ENCODE data around the gene CFAP90.

CFAP90 gene

DNA sequence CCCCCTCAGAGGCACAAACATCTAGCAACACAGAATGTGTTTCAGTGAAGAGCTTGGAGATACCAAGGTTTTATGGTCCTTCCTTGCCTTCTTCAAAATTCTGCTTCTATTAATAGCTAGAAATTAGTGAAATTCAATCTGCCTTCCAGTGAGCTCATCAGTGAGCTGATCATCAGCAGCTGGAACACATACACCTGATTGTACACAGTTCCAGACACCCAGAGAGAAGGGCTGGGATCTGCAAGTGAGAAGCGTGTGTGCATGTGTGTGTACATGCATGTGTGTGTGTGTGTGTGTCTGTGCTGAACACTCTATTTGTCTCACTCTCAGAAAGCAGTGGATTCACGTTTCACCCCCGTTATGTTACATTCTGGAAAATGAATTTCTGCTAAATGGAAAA is 28.5 kb downstream of the CFAP90 start:
- no peaks in the 10 kb centered on the region for H3K4me1 ChIP-seq (ENCODE audit: control insufficient read depth, low read depth, low read length)
- H4K5ac ChIP-seq (ENCODE audit: low read length): no peak overlapping the region
- H2BK5ac ChIP-seq (ENCODE audit: low read length): no peak overlapping the region
- H3K4ac ChIP-seq (ENCODE audit: low read depth, low read length): no peak overlapping the region
- no peak overlapping the region for H3K4me3 ChIP-seq (ENCODE audit: low read length)
- H3K56ac ChIP-seq (ENCODE audit: low read length): no peak overlapping the region
- no peaks in the 10 kb centered on the region for H3K79me1 ChIP-seq (ENCODE audit: low read length)
- H2BK120ac ChIP-seq (ENCODE audit: low read depth, low read length): no peak overlapping the region
- H2BK15ac ChIP-seq (replicated peaks; ENCODE audit: low read depth): no peak overlapping the region
- no peak overlapping the region for H3K4me2 ChIP-seq (ENCODE audit: low read length)
- no peaks in the 10 kb centered on the region for H3K27me3 ChIP-seq (ENCODE audit: insufficient read depth, low read length, poor library complexity)
- no CpG with 5 or more reads among the region's 3 CpGs for WGBS (ENCODE audit: extremely low coverage, insufficient coverage, low lambda C conversion rate)
- DNase-seq: no peak
- H2AK5ac ChIP-seq (ENCODE audit: low read length): no peak overlapping the region
- H3K18ac ChIP-seq (ENCODE audit: low read length): no peak overlapping the region
- H4K8ac ChIP-seq (ENCODE audit: low read depth, low read length): no peak overlapping the region
- peaks cover 7% of the 10 kb centered on the region for H3K36me3 ChIP-seq (ENCODE audit: control insufficient read depth, insufficient read depth, low read length)
- H3K9ac ChIP-seq (ENCODE audit: low read length): no peak overlapping the region
- no peaks in the 10 kb centered on the region for H3K79me2 ChIP-seq (ENCODE audit: control insufficient read depth, insufficient read depth, low read length)
- H3K27ac ChIP-seq (ENCODE audit: low read depth, low read length): no peak overlapping the region
- no peak overlapping the region for H3K23ac ChIP-seq (ENCODE audit: low read length)

DNA sequence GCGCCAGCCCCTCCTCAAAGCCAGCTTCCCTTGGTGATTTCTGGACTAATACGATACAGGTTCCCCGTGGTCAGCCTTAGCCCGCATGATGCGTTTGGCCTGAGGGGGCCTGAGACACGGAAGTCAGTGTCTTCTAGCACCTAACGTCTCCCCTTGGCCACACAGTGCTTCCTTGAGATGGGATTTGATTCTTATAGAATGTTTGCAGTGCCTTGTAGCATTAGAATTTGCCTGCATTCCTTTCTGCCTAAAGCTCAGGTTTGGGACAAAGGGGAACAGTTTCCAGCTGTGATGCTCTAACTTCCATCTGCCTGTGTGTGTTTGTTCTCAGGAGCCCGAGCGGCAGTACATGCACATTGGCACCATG is 34.4 kb downstream of the CFAP90 start:
- no peak overlapping the region for H2BK5ac ChIP-seq (ENCODE audit: low read length)
- no peak overlapping the region for H3K4me3 ChIP-seq (ENCODE audit: low read length)
- H3K56ac ChIP-seq (ENCODE audit: low read length): no peak overlapping the region
- no CpG with 5 or more reads among the region's 9 CpGs for WGBS (ENCODE audit: extremely low coverage, insufficient coverage, low lambda C conversion rate)
- H3K4me1 ChIP-seq (ENCODE audit: control insufficient read depth, low read depth, low read length): peaks cover 2% of the 10 kb centered on the region
- H4K5ac ChIP-seq (ENCODE audit: low read length): no peak overlapping the region
- no peaks in the 10 kb centered on the region for H3K79me1 ChIP-seq (ENCODE audit: low read length)
- H3K23ac ChIP-seq (ENCODE audit: low read length): no peak overlapping the region
- no peak overlapping the region for H4K8ac ChIP-seq (ENCODE audit: low read depth, low read length)
- no peak overlapping the region for H3K18ac ChIP-seq (ENCODE audit: low read length)
- H3K9ac ChIP-seq (ENCODE audit: low read length): no peak overlapping the region
- no peak for DNase-seq
- H2AK5ac ChIP-seq (ENCODE audit: low read length): no peak overlapping the region
- H3K4me2 ChIP-seq (ENCODE audit: low read length): no peak overlapping the region
- no peak overlapping the region for H3K27ac ChIP-seq (ENCODE audit: low read depth, low read length)
- H3K79me2 ChIP-seq (ENCODE audit: control insufficient read depth, insufficient read depth, low read length): no peaks in the 10 kb centered on the region
- H2BK15ac ChIP-seq (replicated peaks; ENCODE audit: low read depth): no peak overlapping the region
- H3K36me3 ChIP-seq (ENCODE audit: control insufficient read depth, insufficient read depth, low read length): no peaks in the 10 kb centered on the region
- H3K4ac ChIP-seq (ENCODE audit: low read depth, low read length): no peak overlapping the region
- H2BK120ac ChIP-seq (ENCODE audit: low read depth, low read length): no peak overlapping the region
- no peaks in the 10 kb centered on the region for H3K27me3 ChIP-seq (ENCODE audit: insufficient read depth, low read length, poor library complexity)

DNA sequence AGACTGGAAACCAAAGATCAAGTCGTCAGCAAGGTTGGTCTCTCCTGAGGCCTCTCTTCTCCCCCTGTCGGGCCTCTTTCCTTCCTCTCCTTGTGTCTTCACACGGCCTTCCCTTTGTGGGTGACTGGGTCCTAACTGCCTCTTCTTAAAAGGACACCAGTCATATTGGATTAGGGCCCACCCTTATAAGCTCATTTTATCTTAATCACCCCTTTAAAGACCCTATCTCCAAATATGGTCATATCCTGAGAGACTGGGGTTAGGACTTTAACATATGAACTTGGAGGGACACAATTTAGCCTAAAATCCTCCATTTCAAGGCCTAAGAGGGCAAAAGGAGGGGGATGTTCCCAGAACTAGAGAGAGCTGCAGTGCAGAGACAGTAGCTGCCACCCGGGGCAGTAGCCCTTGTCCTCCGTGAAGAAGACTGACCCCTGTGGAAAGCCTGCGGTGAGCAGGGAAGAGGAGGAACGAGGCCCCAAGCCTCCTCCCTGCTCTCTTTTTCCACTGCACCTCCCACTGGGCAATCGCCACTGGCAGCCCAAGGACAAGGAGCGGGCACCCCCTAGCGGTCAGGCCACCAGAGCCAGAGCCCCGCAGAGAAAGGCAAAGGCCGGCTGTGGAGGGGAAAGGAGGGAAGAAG is 34.9 kb downstream of the CFAP90 start:
- Histone ChIP-seq H3K23ac (ENCODE audit: low read length) (no peak overlapping the region), H3K4me3 (ENCODE audit: low read length) (no peak overlapping the region), H2BK120ac (ENCODE audit: low read depth, low read length) (no peak overlapping the region), H4K5ac (ENCODE audit: low read length) (no peak overlapping the region), H3K18ac (ENCODE audit: low read length) (no peak overlapping the region), H4K8ac (ENCODE audit: low read depth, low read length) (no peak overlapping the region), H3K27me3 (ENCODE audit: insufficient read depth, low read length, poor library complexity) (no peaks in the 10 kb centered on the region), H2AK5ac (ENCODE audit: low read length) (no peak overlapping the region), H3K4me2 (ENCODE audit: low read length) (no peak overlapping the region), H3K79me1 (ENCODE audit: low read length) (no peaks in the 10 kb centered on the region), H3K56ac (ENCODE audit: low read length) (peak overlapping the region; percentile 20), H3K27ac (ENCODE audit: low read depth, low read length) (no peak overlapping the region), H3K36me3 (ENCODE audit: control insufficient read depth, insufficient read depth, low read length) (no peaks in the 10 kb centered on the region), H3K9ac (ENCODE audit: low read length) (no peak overlapping the region), H3K4ac (ENCODE audit: low read depth, low read length) (no peak overlapping the region), H2BK5ac (ENCODE audit: low read length) (no peak overlapping the region), H3K79me2 (ENCODE audit: control insufficient read depth, insufficient read depth, low read length) (no peaks in the 10 kb centered on the region), H2BK15ac (replicated peaks; ENCODE audit: low read depth) (no peak overlapping the region), H3K4me1 (ENCODE audit: control insufficient read depth, low read depth, low read length) (peaks cover 2% of the 10 kb centered on the region)
- no CpG with 5 or more reads among the region's 12 CpGs for WGBS (ENCODE audit: extremely low coverage, insufficient coverage, low lambda C conversion rate)
- DNase-seq: peak; percentile 98

DNA sequence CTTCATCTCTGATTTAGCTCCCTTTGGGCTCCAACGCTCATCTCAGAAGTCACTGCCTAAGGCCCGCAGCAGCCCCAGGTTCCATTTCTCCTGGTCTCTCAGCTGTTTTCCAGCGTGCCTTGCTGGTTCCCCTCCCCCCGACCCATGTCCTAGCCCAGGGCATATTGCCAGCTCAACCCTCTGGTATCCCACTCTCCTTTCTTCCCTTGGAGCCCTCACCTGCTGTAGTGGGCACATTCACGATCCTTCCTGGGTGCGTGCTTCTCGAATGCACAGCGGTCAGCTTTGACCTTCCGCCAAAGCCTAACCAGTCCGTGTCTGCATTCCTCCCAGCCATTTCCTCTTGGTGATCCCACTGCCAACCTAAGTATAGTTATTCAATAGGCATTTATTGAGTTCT is 36.1 kb downstream of the CFAP90 start:
- H3K36me3 ChIP-seq (ENCODE audit: control insufficient read depth, insufficient read depth, low read length): no peaks in the 10 kb centered on the region
- no peak overlapping the region for H3K18ac ChIP-seq (ENCODE audit: low read length)
- WGBS (ENCODE audit: extremely low coverage, insufficient coverage, low lambda C conversion rate): no CpG with 5 or more reads among the region's 10 CpGs
- peak overlapping the region; percentile 17 for H2BK5ac ChIP-seq (ENCODE audit: low read length)
- DNase-seq: peak; percentile 22
- H3K23ac ChIP-seq (ENCODE audit: low read length): no peak overlapping the region
- H3K9ac ChIP-seq (ENCODE audit: low read length): no peak overlapping the region
- H2AK5ac ChIP-seq (ENCODE audit: low read length): no peak overlapping the region
- H3K27ac ChIP-seq (ENCODE audit: low read depth, low read length): no peak overlapping the region
- no peak overlapping the region for H3K56ac ChIP-seq (ENCODE audit: low read length)
- H3K27me3 ChIP-seq (ENCODE audit: insufficient read depth, low read length, poor library complexity): no peaks in the 10 kb centered on the region
- H4K8ac ChIP-seq (ENCODE audit: low read depth, low read length): no peak overlapping the region
- no peak overlapping the region for H2BK15ac ChIP-seq (replicated peaks; ENCODE audit: low read depth)
- no peak overlapping the region for H3K4ac ChIP-seq (ENCODE audit: low read depth, low read length)
- H3K4me2 ChIP-seq (ENCODE audit: low read length): no peak overlapping the region
- no peaks in the 10 kb centered on the region for H3K79me1 ChIP-seq (ENCODE audit: low read length)
- peaks cover 2% of the 10 kb centered on the region for H3K4me1 ChIP-seq (ENCODE audit: control insufficient read depth, low read depth, low read length)
- no peaks in the 10 kb centered on the region for H3K79me2 ChIP-seq (ENCODE audit: control insufficient read depth, insufficient read depth, low read length)
- no peak overlapping the region for H4K5ac ChIP-seq (ENCODE audit: low read length)
- H3K4me3 ChIP-seq (ENCODE audit: low read length): no peak overlapping the region
- H2BK120ac ChIP-seq (ENCODE audit: low read depth, low read length): no peak overlapping the region

DNA sequence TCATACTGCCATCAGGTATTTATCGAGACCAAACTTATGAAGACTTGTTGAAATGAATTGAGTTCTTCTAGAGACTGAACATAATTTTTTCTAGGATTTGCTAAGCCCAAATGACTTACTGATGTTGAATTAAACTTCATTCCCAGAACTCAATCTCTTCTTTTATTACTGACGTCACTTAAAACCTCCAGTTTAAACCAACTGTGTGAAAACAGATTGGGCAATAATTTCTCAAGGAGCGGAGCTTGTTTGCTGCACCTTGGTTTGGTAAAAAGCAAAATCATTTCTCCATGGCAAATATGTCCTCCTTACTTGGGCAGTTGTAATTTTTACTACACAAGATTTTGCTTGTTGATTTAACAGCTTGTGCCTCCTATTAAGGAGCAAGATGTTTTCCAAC is 37.4 kb downstream of the CFAP90 start:
- DNase-seq: no peak
- H4K5ac ChIP-seq (ENCODE audit: low read length): no peak overlapping the region
- no peak overlapping the region for H3K4ac ChIP-seq (ENCODE audit: low read depth, low read length)
- no peak overlapping the region for H3K23ac ChIP-seq (ENCODE audit: low read length)
- no CpG with 5 or more reads among the region's 3 CpGs for WGBS (ENCODE audit: extremely low coverage, insufficient coverage, low lambda C conversion rate)
- no peak overlapping the region for H4K8ac ChIP-seq (ENCODE audit: low read depth, low read length)
- H3K79me1 ChIP-seq (ENCODE audit: low read length): no peaks in the 10 kb centered on the region
- no peak overlapping the region for H2AK5ac ChIP-seq (ENCODE audit: low read length)
- H3K4me1 ChIP-seq (ENCODE audit: control insufficient read depth, low read depth, low read length): peaks cover 2% of the 10 kb centered on the region
- no peak overlapping the region for H2BK5ac ChIP-seq (ENCODE audit: low read length)
- H3K27ac ChIP-seq (ENCODE audit: low read depth, low read length): no peak overlapping the region
- H3K27me3 ChIP-seq (ENCODE audit: insufficient read depth, low read length, poor library complexity): no peaks in the 10 kb centered on the region
- H2BK15ac ChIP-seq (replicated peaks; ENCODE audit: low read depth): no peak overlapping the region
- no peak overlapping the region for H3K4me2 ChIP-seq (ENCODE audit: low read length)
- H3K18ac ChIP-seq (ENCODE audit: low read length): no peak overlapping the region
- no peak overlapping the region for H3K9ac ChIP-seq (ENCODE audit: low read length)
- H2BK120ac ChIP-seq (ENCODE audit: low read depth, low read length): no peak overlapping the region
- H3K79me2 ChIP-seq (ENCODE audit: control insufficient read depth, insufficient read depth, low read length): no peaks in the 10 kb centered on the region
- H3K36me3 ChIP-seq (ENCODE audit: control insufficient read depth, insufficient read depth, low read length): no peaks in the 10 kb centered on the region
- H3K56ac ChIP-seq (ENCODE audit: low read length): no peak overlapping the region
- no peak overlapping the region for H3K4me3 ChIP-seq (ENCODE audit: low read length)

DNA sequence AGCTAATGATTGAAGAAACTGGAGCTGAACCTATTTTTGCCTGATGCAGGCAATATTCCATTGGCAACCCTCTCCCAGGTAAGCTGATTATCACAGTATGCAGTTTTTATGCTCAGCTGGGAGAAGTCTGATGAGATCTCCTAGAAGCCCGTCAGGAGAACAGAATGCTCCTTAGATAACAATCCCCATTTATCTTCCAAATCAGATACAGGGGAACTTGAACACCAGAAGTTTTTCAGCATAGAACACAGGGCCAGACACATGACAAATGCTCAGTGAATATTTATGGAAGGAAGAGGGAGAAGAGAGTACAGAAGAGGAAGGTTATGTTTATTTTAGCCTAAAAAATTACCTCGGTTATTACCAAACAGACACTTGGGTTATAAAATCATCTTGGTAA is 37.9 kb downstream of the CFAP90 start:
- Histone ChIP-seq H3K4me3 (ENCODE audit: low read length) (no peak overlapping the region), H4K8ac (ENCODE audit: low read depth, low read length) (no peak overlapping the region), H2BK5ac (ENCODE audit: low read length) (no peak overlapping the region), H3K9ac (ENCODE audit: low read length) (no peak overlapping the region), H3K79me1 (ENCODE audit: low read length) (no peaks in the 10 kb centered on the region), H3K36me3 (ENCODE audit: control insufficient read depth, insufficient read depth, low read length) (no peaks in the 10 kb centered on the region), H3K4ac (ENCODE audit: low read depth, low read length) (no peak overlapping the region), H3K4me2 (ENCODE audit: low read length) (no peak overlapping the region), H3K79me2 (ENCODE audit: control insufficient read depth, insufficient read depth, low read length) (no peaks in the 10 kb centered on the region), H3K27ac (ENCODE audit: low read depth, low read length) (no peak overlapping the region), H4K5ac (ENCODE audit: low read length) (no peak overlapping the region), H2BK15ac (replicated peaks; ENCODE audit: low read depth) (no peak overlapping the region), H3K18ac (ENCODE audit: low read length) (no peak overlapping the region), H3K4me1 (ENCODE audit: control insufficient read depth, low read depth, low read length) (peaks cover 2% of the 10 kb centered on the region), H3K23ac (ENCODE audit: low read length) (no peak overlapping the region), H2AK5ac (ENCODE audit: low read length) (no peak overlapping the region), H2BK120ac (ENCODE audit: low read depth, low read length) (no peak overlapping the region), H3K56ac (ENCODE audit: low read length) (no peak overlapping the region), H3K27me3 (ENCODE audit: insufficient read depth, low read length, poor library complexity) (no peaks in the 10 kb centered on the region)
- no peak for DNase-seq
- no CpG with 5 or more reads among the region's 2 CpGs for WGBS (ENCODE audit: extremely low coverage, insufficient coverage, low lambda C conversion rate)

Data from mesendoderm (in vitro differentiated cells).